Activated B cell treated with CpG ODN at 0.5 μM for 24 hours (primary cell): ENCODE measurements around the gene SAMHD1. TPM values are rescaled to one million over a fixed set of nuclear protein-coding genes. Genes with fewer than 3 reads are reported as not detected.

Experiments
- ATAC-seq: fragments of 200-7000 bp; cut with Tn5 transposase; one replicate; pipeline ENCODE4 v1.10.0; 2021; ENCODE audit warnings: low read depth, mild to moderate bottlenecking, moderate library complexity
- CTCF ChIA-PET: fragments of 350-600 bp; sonication (Branson Sonifier 250); formaldehyde crosslinking; loops from one replicate; lab custom pipeline; 2021; ENCODE audit warnings: antibody characterized with exemption; lab: Charles Lee
- POLR2A ChIA-PET: fragments of 350-600 bp; sonication (Branson Sonifier 250); formaldehyde crosslinking; loops from one replicate; lab custom pipeline; 2021; ENCODE audit warnings: antibody characterized with exemption; lab: Charles Lee
- DNase-seq: peaks from one replicate; pipeline ENCODE4 v3.0.0; 2022
- H3K27ac Mint-ChIP-seq: one replicate; pipeline ENCODE4 v1.8.0; 2020; ENCODE audit warnings: mixed read lengths
- H3K27me3 Mint-ChIP-seq: one replicate; pipeline ENCODE4 v1.8.0; 2021; ENCODE audit warnings: mixed read lengths
- H3K36me3 Mint-ChIP-seq: one replicate; pipeline ENCODE4 v1.8.0; 2021; ENCODE audit warnings: low read depth, mixed read lengths
- H3K4me1 Mint-ChIP-seq: one replicate; pipeline ENCODE4 v1.8.0; 2021; ENCODE audit warnings: mixed read lengths
- H3K4me3 Mint-ChIP-seq: one replicate; pipeline ENCODE4 v1.8.0; 2020; ENCODE audit warnings: mild to moderate bottlenecking, mixed read lengths
- H3K9me3 Mint-ChIP-seq: one replicate; pipeline ENCODE4 v1.8.0; 2020; ENCODE audit warnings: mixed read lengths
- CTCF ChIP-seq: fragments of 200-600 bp; IDR thresholded peaks from one replicate; pipeline ENCODE4 v1.8.0; 2022; ENCODE audit warnings: antibody characterized with exemption, mild to moderate bottlenecking
- intact Hi-C: fragments of 100-400 bp; cut with micrococcal nuclease; formaldehyde crosslinking; loops from one replicate; pipeline ENCODE4 v1.15.1; 2024
- total RNA-seq: library from RNA; stranded (reverse); gene quantifications from 2 replicates; pipeline ENCODE4 v1.2.3, GENCODE V29; 2022

The SAMHD1 gene
- total RNA-seq, 1 donor from 2014 or later, result 16.4 TPM

- DNase-seq (no peak), ATAC-seq (no peak)
- POLR2A ChIA-PET, result interaction anchor here (1.5 to 5.3 kb wide), 5 partner anchors 8 to 324 kb away, joined by 3 to 22 read pairs (median 9); partner anchors contain the start of genes MROH8 and RPN2
- Mint-ChIP-seq H3K27ac (peak overlapping the region; percentile 53), H3K4me1 (peaks cover 79% of the 10 kb centered on the region), H3K9me3 (no peaks in the 10 kb centered on the region), H3K4me3 (no peak overlapping the region), H3K36me3 (peaks cover 14% of the 10 kb centered on the region), H3K27me3 (no peaks in the 10 kb centered on the region)
- intact Hi-C loops, result no loop called here
- CTCF ChIA-PET, result interaction anchor here (1.2 to 1.5 kb wide), 3 partner anchors 9 to 54 kb away, joined by 3 to 4 read pairs (median 3); a partner anchor contains a TSS
- TF ChIP-seq CTCF, result no peak
These were observed 96.9 kb downstream of the SAMHD1 start for GRCh38 chr20:36854348-36855240.

GRCh38 chr20:36852187-36852586 lies 99.3 kb downstream of the SAMHD1 start:
- CTCF ChIA-PET, result interaction anchor here (1.0 to 1.7 kb wide), 3 partner anchors 11 to 43 kb away, joined by 3 to 5 read pairs (median 4); a partner anchor contains a TSS

GRCh38 chr20:36851490-36851889 lies 100.0 kb downstream of the SAMHD1 start:
- peak overlapping the region; percentile 85 for H3K27ac Mint-ChIP-seq
- H3K36me3 Mint-ChIP-seq, result peaks cover 12% of the 10 kb centered on the region
- DNase-seq (no peak), ATAC-seq (no peak)
- ChIA-PET POLR2A (interaction anchor here (1.5 to 5.3 kb wide), 3 partner anchors 8 to 11 kb away, joined by 9 to 22 read pairs (median 12); a partner anchor contains a TSS), CTCF (interaction anchor here (1.7 kb wide), 1 partner anchor 43 kb away, joined by 4 read pairs; no protein-coding TSS in a partner anchor)
- no peaks in the 10 kb centered on the region for H3K9me3 Mint-ChIP-seq
- peak overlapping the region; percentile 59 for H3K4me3 Mint-ChIP-seq
- no peaks in the 10 kb centered on the region for H3K27me3 Mint-ChIP-seq
- TF ChIP-seq CTCF, result no peak
- intact Hi-C loops, result no loop called here
- peaks cover 80% of the 10 kb centered on the region for H3K4me1 Mint-ChIP-seq

More at GRCh38 chr20:36852187-36852586, 99.3 kb downstream of the SAMHD1 start:
- DNase-seq (no peak), ATAC-seq (peak; percentile 20)
- Mint-ChIP-seq H3K27me3 (no peaks in the 10 kb centered on the region), H3K27ac (peak overlapping the region; percentile 85), H3K9me3 (no peaks in the 10 kb centered on the region), H3K36me3 (peaks cover 14% of the 10 kb centered on the region), H3K4me3 (peak overlapping the region; percentile 59), H3K4me1 (peaks cover 80% of the 10 kb centered on the region)
- intact Hi-C loops, result no loop called here
- POLR2A ChIA-PET, result interaction anchor here (0.7 to 5.3 kb wide), 5 partner anchors 9 to 693 kb away, joined by 5 to 22 read pairs (median 12); a partner anchor contains a TSS
- no peak for TF ChIP-seq CTCF

- Mint-ChIP-seq H3K4me3 (peak overlapping the region; percentile 28), H3K36me3 (peaks cover 9% of the 10 kb centered on the region), H3K27me3 (no peaks in the 10 kb centered on the region), H3K27ac (peak overlapping the region; percentile 79), H3K4me1 (peaks cover 80% of the 10 kb centered on the region), H3K9me3 (no peaks in the 10 kb centered on the region)
- TF ChIP-seq CTCF, result no peak
- ChIA-PET CTCF (interaction anchor here (1.1 to 1.5 kb wide), 2 partner anchors 13 to 15 kb away, joined by 4 read pairs; a partner anchor contains a TSS), POLR2A (interaction anchor here (0.5 to 5.3 kb wide), 4 partner anchors 9 to 257 kb away, joined by 3 to 22 read pairs (median 8); a partner anchor contains a TSS)
- ATAC-seq, result peak; percentile 53
- DNase-seq, result no peak
- intact Hi-C loops, result no loop called here
These were observed 100.7 kb downstream of the SAMHD1 start for GRCh38 chr20:36850759-36851158.
